AG04450 (cell line): ENCODE data around the gene C16orf82. TPM values are rescaled to one million over a fixed set of nuclear protein-coding genes. Genes with fewer than 3 reads are reported as not detected.

Experiments
- CTCF ChIA-PET: fragments of 300-600, 350-600 bp; formaldehyde crosslinking; extraction: SDS; loops from one replicate; lab custom pipeline; 2022; ENCODE audit warnings: antibody characterized with exemption, inconsistent platforms; lab: Charles Lee
- POLR2A ChIA-PET: fragments of 350-600 bp; formaldehyde crosslinking; extraction: SDS; loops from one replicate; lab custom pipeline; 2021; ENCODE audit warnings: antibody characterized with exemption, inconsistent platforms; lab: Yijun Ruan, JAX
- DNase-seq: peaks from one replicate; pipeline ENCODE4 v3.0.0-alpha.2; 2011; ENCODE audit warnings: low read depth, low spot score
- H3K27ac ChIP-seq: one replicate; pipeline ENCODE4 v1.5.1; 2012; ENCODE audit warnings: low read depth, low read length, control low read depth
- H3K27me3 ChIP-seq: one replicate; pipeline ENCODE4 v1.6.0; 2012; ENCODE audit warnings: low read length; ENCODE audit not compliant: control insufficient read depth, insufficient read depth
- H3K4me3 ChIP-seq: 2 replicates; pipeline ENCODE4 v1.5.1; 2011; ENCODE audit warnings: mild to moderate bottlenecking, low read depth, low read length, control low read depth
- H3K9me3 ChIP-seq: 2 replicates; pipeline ENCODE4 v1.5.1; 2012; ENCODE audit warnings: low read length; ENCODE audit not compliant: control insufficient read depth, insufficient read depth
- CTCF ChIP-seq: IDR thresholded peaks from 2 replicates; pipeline ENCODE4 v1.5.1; 2011; ENCODE audit warnings: low read depth, low read length, control low read depth, inconsistent platforms
- polyA plus RNA-seq: library from polyadenylated mRNA; depleted of rRNA; stranded (reverse); fragments of >200 nt; gene quantifications from 2 replicates; pipeline ENCODE4 v1.2.3, GENCODE V29; 2011

The C16orf82 gene
- polyA plus RNA-seq, 1 experiment: not detected

- ChIA-PET CTCF (interaction anchor here (0.7 to 2.3 kb wide), 2 partner anchors 12 to 1872 kb away, joined by 3 to 14 read pairs; no protein-coding TSS in a partner anchor), POLR2A (interaction anchor here (0.6 kb wide), 1 partner anchor 12 kb away, joined by 8 read pairs; no protein-coding TSS in a partner anchor)
- H3K27me3 ChIP-seq: no peaks in the 10 kb centered on the region
- H3K4me3 ChIP-seq: no peak overlapping the region
- no peak for DNase-seq
- no peak overlapping the region for H3K27ac ChIP-seq
- no peaks in the 10 kb centered on the region for H3K9me3 ChIP-seq
- no peak for TF ChIP-seq CTCF
Measured at GRCh38 chr16:27097800-27098230, 31.1 kb downstream of the C16orf82 start.

- Histone ChIP-seq H3K4me3 (no peak overlapping the region), H3K27me3 (no peaks in the 10 kb centered on the region), H3K27ac (no peak overlapping the region), H3K9me3 (no peaks in the 10 kb centered on the region)
- TF ChIP-seq CTCF: no peak
- no peak for DNase-seq
- ChIA-PET POLR2A (no interaction called here), CTCF (interaction anchor here (2.3 kb wide), 1 partner anchor 12 kb away, joined by 14 read pairs; no protein-coding TSS in a partner anchor)
Measured at GRCh38 chr16:27098366-27099049, 31.8 kb downstream of the C16orf82 start.

GRCh38 chr16:27102701-27103575 lies 36.2 kb downstream of the C16orf82 start:
- no peaks in the 10 kb centered on the region for H3K9me3 ChIP-seq
- no peaks in the 10 kb centered on the region for H3K27me3 ChIP-seq
- H3K4me3 ChIP-seq: no peak overlapping the region
- ChIA-PET POLR2A (no interaction called here), CTCF (interaction anchor here (0.6 to 1.0 kb wide), 2 partner anchors 244 to 265 kb away, joined by 3 read pairs; no protein-coding TSS in a partner anchor)
- TF ChIP-seq CTCF: no peak
- no peak for DNase-seq
- H3K27ac ChIP-seq: no peak overlapping the region

GRCh38 chr16:27103954-27104353 lies 37.2 kb downstream of the C16orf82 start:
- Histone ChIP-seq H3K27me3 (no peaks in the 10 kb centered on the region), H3K4me3 (no peak overlapping the region), H3K9me3 (no peaks in the 10 kb centered on the region), H3K27ac (no peak overlapping the region)
- POLR2A ChIA-PET: no interaction called here
- TF ChIP-seq CTCF: no peak
- DNase-seq: no peak
- CTCF ChIA-PET: interaction anchor here (1.0 kb wide), 1 partner anchor 264 kb away, joined by 3 read pairs; no protein-coding TSS in a partner anchor
